Mesodermal cell (in vitro differentiated cells): Measurements from ENCODE around the gene FZD1.

Source experiments
- H3K27ac ChIP-seq: 2 replicates; pipeline ENCODE4 v1.7.0; 2013; ENCODE audit warnings: mild to moderate bottlenecking, low read depth, low read length, moderate library complexity; ENCODE audit not compliant: severe bottlenecking
- H3K36me3 ChIP-seq: 2 replicates; pipeline ENCODE4 v1.7.1; 2013; ENCODE audit warnings: mild to moderate bottlenecking, low read length, moderate library complexity; ENCODE audit not compliant: control insufficient read depth, insufficient read depth
- H3K4me1 ChIP-seq: one replicate; pipeline ENCODE4 v1.7.1; 2013; ENCODE audit warnings: mild to moderate bottlenecking, low read length; ENCODE audit not compliant: insufficient read depth, control insufficient read depth, poor library complexity, severe bottlenecking
- H3K4me3 ChIP-seq: 2 replicates; pipeline ENCODE4 v1.7.0; 2013; ENCODE audit warnings: low read length, control low read depth, mild to moderate bottlenecking; ENCODE audit not compliant: insufficient read depth, poor library complexity, severe bottlenecking; ENCODE audit errors: extremely low read depth
- H3K9me3 ChIP-seq: 2 replicates; pipeline ENCODE4 v1.7.1; 2013; ENCODE audit warnings: mild to moderate bottlenecking, low read length, moderate library complexity; ENCODE audit not compliant: control insufficient read depth
- WGBS, 2 experiments: methylation state at CpG; one replicate each; pipeline ENCODE4 v1.1.5; 2013; ENCODE audit warnings: missing lambda C conversion rate in 2 of 2; ENCODE audit not compliant: insufficient coverage in 2 of 2; 5-methylcytosine and 5-hydroxymethylcytosine counted together

Gene FZD1

DNA sequence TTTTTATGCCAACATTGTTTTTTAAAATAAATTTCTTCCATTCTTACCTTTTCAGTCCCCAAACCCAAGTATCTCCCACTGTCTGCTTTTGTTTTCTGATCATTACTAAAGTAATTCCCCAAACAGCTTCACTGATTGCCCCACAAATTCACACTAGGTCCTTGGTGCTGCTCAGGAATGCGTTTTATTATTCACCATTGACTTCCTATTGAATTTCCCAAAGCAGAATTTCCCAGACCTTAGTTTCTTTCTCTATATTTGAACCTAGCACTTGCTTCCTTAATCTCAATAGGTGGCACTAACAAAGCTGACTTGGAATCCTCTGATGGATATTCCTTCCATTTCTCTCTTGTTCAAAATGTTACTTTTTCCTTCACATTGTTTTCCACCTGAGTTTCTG lies 52.2 kb downstream of the FZD1 start:
- Histone ChIP-seq H3K4me3 (no peak overlapping the region), H3K36me3 (no peaks in the 10 kb centered on the region), H3K27ac (no peak overlapping the region), H3K9me3 (no peaks in the 10 kb centered on the region), H3K4me1 (no peaks in the 10 kb centered on the region)
- WGBS, 2 experiments = 75 to 87% methylated on average over 1 of the region's 1 CpG

DNA sequence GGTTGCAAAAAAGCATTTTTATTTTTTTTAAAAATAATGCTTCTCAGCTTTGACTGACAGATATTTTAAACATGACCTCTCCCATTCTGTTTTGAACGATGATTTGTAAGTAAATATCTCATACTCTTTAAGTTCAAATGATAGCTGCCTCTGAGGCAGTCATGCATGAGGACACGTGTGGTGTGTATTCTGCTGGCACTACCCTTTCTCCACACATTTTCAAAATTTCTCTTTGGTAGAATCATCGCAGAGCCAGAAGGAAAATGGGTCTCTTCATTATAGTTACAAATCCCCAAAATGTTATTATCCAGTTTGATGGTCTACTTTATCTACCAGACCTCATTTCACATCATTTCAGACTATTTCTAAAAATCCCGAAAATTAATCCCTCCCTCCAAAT lies 55.1 kb downstream of the FZD1 start:
- H3K4me1 ChIP-seq = no peaks in the 10 kb centered on the region

DNA sequence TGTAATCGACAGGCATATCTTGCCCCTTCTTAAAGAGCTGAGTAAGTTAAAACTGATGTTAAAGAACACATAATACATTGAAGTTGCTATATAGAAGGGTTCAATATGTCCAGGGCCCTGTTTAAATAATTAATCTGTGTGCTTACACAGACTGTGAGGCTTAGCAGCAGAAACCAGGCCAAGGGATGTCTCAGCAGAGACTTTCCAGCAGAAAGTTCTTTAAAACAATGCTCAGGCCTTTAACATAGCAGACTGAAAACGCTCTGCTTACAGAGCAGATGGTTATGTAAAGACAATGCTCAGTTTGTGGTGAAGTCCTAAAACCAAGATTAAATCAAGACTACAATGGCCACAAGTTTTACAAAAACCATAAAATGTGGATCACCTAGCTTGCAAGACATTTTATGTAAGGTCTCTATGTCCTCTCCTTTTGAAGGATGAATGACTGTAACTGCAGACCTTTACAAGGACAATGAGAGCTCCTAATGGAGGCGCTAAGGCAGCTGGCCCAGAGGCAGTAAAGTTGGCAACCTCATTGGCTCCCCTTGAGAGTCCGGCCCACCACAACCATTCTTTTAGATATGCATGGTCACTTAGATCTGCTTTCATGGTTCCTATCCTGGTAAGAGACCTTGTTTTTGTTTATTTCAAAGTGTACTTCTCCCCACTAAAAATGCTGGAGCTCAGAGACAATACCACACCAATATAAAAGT lies 56.3 kb downstream of the FZD1 start:
- 100% methylated on average over 1 of the region's 4 CpGs; no CpG with 5 or more reads in 1 of the 2 experiments for WGBS, 2 experiments
- no peak overlapping the region for H3K27ac ChIP-seq
- no peaks in the 10 kb centered on the region for H3K36me3 ChIP-seq
- H3K9me3 ChIP-seq = no peaks in the 10 kb centered on the region
- no peak overlapping the region for H3K4me3 ChIP-seq
- H3K4me1 ChIP-seq = no peaks in the 10 kb centered on the region

More for the DNA sequence above, 55.1 kb downstream of the FZD1 start:
- no peaks in the 10 kb centered on the region for H3K9me3 ChIP-seq
- no peak overlapping the region for H3K4me3 ChIP-seq
- H3K27ac ChIP-seq = no peak overlapping the region
- no peaks in the 10 kb centered on the region for H3K36me3 ChIP-seq
- WGBS, 2 experiments = 58 to 79% methylated on average over 2 of the region's 4 CpGs
